C4-2B (cell line): ENCODE results near the gene B4GALT5.

Experiments
- H3K27ac ChIP-seq: fragments of 450-650 bp; 2 replicates; pipeline ENCODE4 v1.5.1; 2017
- CTCF ChIP-seq: fragments of 450-650 bp; conservative IDR thresholded peaks from 2 replicates; pipeline ENCODE4 v1.5.1; 2017; ENCODE audit warnings: mild to moderate bottlenecking
- ZFX ChIP-seq: fragments of 450-650 bp; IDR thresholded peaks from 2 replicates; pipeline ENCODE4 v1.6.1; 2017

Gene B4GALT5

GRCh38 chr20:49608752-49609670 lies 104.7 kb downstream of the B4GALT5 start:
- TF ChIP-seq CTCF = peak; percentile 98
- no peak for TF ChIP-seq ZFX
- no peak overlapping the region for H3K27ac ChIP-seq

- TF ChIP-seq CTCF = no peak
- TF ChIP-seq ZFX = no peak
- no peak overlapping the region for H3K27ac ChIP-seq
Measured at GRCh38 chr20:49607568-49607967, 106.1 kb downstream of the B4GALT5 start.

GRCh38 chr20:49603209-49603627 lies 110.5 kb downstream of the B4GALT5 start:
- TF ChIP-seq ZFX (no peak), CTCF (no peak; the same call in 1 of the 2 replicates)
- H3K27ac ChIP-seq = no peak overlapping the region

GRCh38 chr20:49602345-49603208 lies 111.1 kb downstream of the B4GALT5 start:
- no peak overlapping the region for H3K27ac ChIP-seq
- TF ChIP-seq CTCF (no peak), ZFX (no peak)

GRCh38 chr20:49601153-49601924 lies 112.3 kb downstream of the B4GALT5 start:
- H3K27ac ChIP-seq = no peak overlapping the region
- no peak for TF ChIP-seq ZFX
- TF ChIP-seq CTCF = no peak

- no peak overlapping the region for H3K27ac ChIP-seq
Measured at GRCh38 chr20:49599746-49600113, 113.9 kb downstream of the B4GALT5 start.

More at GRCh38 chr20:49599746-49600113, 113.9 kb downstream of the B4GALT5 start:
- TF ChIP-seq ZFX (no peak), CTCF (no peak)
